Measurements from ENCODE around the gene C5orf52.
"Not testable (repeated sequence)": the region's sequence is repeated elsewhere in the genome, so short reads cannot be mapped to it uniquely, and the experiment has no call there.

The C5orf52 gene

GRCh38 chr5:157677931-157678330 lies 6.6 kb downstream of the C5orf52 start:
- no peak for TF ChIP-seq CTCF (IDR thresholded peaks at IDR 0.05; ENCODE audit: low read depth, low read length, missing control alignments)
- DNase-seq (ENCODE audit: low read depth): no peak
- H3K4me3 ChIP-seq (ENCODE audit: low read depth, low read length): no peak overlapping the region
- in situ Hi-C loops (cut with HindIII; ENCODE audit: low sequenced_read_pairs): no loop called here

GRCh38 chr5:157679801-157680200 lies 8.5 kb downstream of the C5orf52 start:
- DNase-seq (ENCODE audit: low read depth): no peak
- no peak overlapping the region for H3K4me3 ChIP-seq (ENCODE audit: low read depth, low read length)
- TF ChIP-seq CTCF (IDR thresholded peaks at IDR 0.05; ENCODE audit: low read depth, low read length, missing control alignments): no peak
- in situ Hi-C loops (cut with HindIII; ENCODE audit: low sequenced_read_pairs): no loop called here

- in situ Hi-C loops (cut with HindIII; ENCODE audit: low sequenced_read_pairs): no loop called here
- TF ChIP-seq CTCF (IDR thresholded peaks at IDR 0.05; ENCODE audit: low read depth, low read length, missing control alignments): no peak
- no peak overlapping the region for H3K4me3 ChIP-seq (ENCODE audit: low read depth, low read length)
- DNase-seq (ENCODE audit: low read depth): no peak
These were observed 8.9 kb downstream of the C5orf52 start for GRCh38 chr5:157680239-157680638.

GRCh38 chr5:157681048-157681447 lies 9.7 kb downstream of the C5orf52 start:
- no peak overlapping the region for H3K4me3 ChIP-seq (ENCODE audit: low read depth, low read length)
- in situ Hi-C loops (cut with HindIII; ENCODE audit: low sequenced_read_pairs): no loop called here
- no peak for TF ChIP-seq CTCF (IDR thresholded peaks at IDR 0.05; ENCODE audit: low read depth, low read length, missing control alignments)
- DNase-seq (ENCODE audit: low read depth): no peak

GRCh38 chr5:157682257-157682656 lies 10.9 kb downstream of the C5orf52 start:
- no peak for DNase-seq (ENCODE audit: low read depth)
- TF ChIP-seq CTCF (IDR thresholded peaks at IDR 0.05; ENCODE audit: low read depth, low read length, missing control alignments): no peak
- no peak overlapping the region for H3K4me3 ChIP-seq (ENCODE audit: low read depth, low read length)
- in situ Hi-C loops (cut with HindIII; ENCODE audit: low sequenced_read_pairs): no loop called here

GRCh38 chr5:157686276-157687197 lies 15.2 kb downstream of the C5orf52 start:
- in situ Hi-C loops (cut with HindIII; ENCODE audit: low sequenced_read_pairs); H3K4me3 ChIP-seq (ENCODE audit: low read depth, low read length); DNase-seq (ENCODE audit: low read depth): not testable (repeated sequence)

GRCh38 chr5:157687198-157687554 lies 15.8 kb downstream of the C5orf52 start:
- in situ Hi-C loops (cut with HindIII; ENCODE audit: low sequenced_read_pairs): no loop called here
- H3K4me3 ChIP-seq (ENCODE audit: low read depth, low read length): no peak overlapping the region
- no peak for TF ChIP-seq CTCF (IDR thresholded peaks at IDR 0.05; ENCODE audit: low read depth, low read length, missing control alignments)
- DNase-seq (ENCODE audit: low read depth): no peak
